Lower leg skin (tissue), 3 donors: ENCODE results near the gene PLK4.

Source experiments
- POLR2A ChIP-seq, 2 donors: fragments of 450-650 bp; IDR thresholded peaks; one replicate each; pipeline ENCODE4 v1.6.1; 2016 to 2017; ENCODE audit warnings: antibody characterized with exemption in 2 of 2, mild to moderate bottlenecking in 1 of 2, moderate library complexity in 1 of 2
- TF ChIP-seq, protein P1 (sequence below), 3 donors: fragments of 450-650 bp; IDR thresholded peaks; one replicate each; pipeline ENCODE4 v1.5.1; 2016; ENCODE audit warnings: antibody characterized with exemption in 3 of 3, mild to moderate bottlenecking in 3 of 3, moderate library complexity in 2 of 3

GRCh38 chr4:127936974-127937373 is 56.3 kb downstream of the PLK4 start:
- TF ChIP-seq, protein P1, sequence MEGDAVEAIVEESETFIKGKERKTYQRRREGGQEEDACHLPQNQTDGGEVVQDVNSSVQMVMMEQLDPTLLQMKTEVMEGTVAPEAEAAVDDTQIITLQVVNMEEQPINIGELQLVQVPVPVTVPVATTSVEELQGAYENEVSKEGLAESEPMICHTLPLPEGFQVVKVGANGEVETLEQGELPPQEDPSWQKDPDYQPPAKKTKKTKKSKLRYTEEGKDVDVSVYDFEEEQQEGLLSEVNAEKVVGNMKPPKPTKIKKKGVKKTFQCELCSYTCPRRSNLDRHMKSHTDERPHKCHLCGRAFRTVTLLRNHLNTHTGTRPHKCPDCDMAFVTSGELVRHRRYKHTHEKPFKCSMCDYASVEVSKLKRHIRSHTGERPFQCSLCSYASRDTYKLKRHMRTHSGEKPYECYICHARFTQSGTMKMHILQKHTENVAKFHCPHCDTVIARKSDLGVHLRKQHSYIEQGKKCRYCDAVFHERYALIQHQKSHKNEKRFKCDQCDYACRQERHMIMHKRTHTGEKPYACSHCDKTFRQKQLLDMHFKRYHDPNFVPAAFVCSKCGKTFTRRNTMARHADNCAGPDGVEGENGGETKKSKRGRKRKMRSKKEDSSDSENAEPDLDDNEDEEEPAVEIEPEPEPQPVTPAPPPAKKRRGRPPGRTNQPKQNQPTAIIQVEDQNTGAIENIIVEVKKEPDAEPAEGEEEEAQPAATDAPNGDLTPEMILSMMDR (IDR thresholded peaks at IDR 0.05): no peak
- no peak for TF ChIP-seq POLR2A (IDR thresholded peaks at IDR 0.05)
